ENCODE results near the gene GNAS. TPM values are rescaled to one million over a fixed set of nuclear protein-coding genes. Genes with fewer than 3 reads are reported as not detected.

The GNAS gene
- total RNA-seq, 4 donors from 2014 or later = 513 to 854 (median 781) TPM

DNA sequence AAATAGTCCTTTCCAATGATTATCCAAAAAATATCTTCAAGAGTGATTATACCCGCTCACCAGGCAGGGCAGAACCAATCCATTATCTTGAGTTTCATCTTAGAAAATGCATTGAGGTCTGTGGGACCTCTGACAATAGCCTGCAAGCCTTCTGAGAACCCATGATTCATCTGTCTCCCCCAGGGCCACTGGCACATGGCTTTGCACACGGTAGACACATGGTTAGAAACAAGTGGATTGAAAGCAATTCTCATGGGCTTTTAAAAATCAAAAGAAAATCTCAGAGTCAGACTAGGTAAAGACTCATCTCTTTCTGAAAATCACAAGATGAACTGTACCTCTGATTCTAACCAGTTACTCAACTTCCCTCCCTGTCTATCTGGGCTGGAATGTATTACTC is 17.3 kb upstream of the GNAS start:
- intact Hi-C loops (cut with DNase I; ENCODE audit: low total_unique reads) (no loop called here), in situ Hi-C loops (cut with MboI; ENCODE audit: low sequenced_read_pairs in 4 of 4) (loop anchor here in 1 of 4 donors (25.0 kb wide), 1 partner anchor 598 kb away; the partner anchor contains the start of gene ANKRD60)

GRCh38 chr20:58836616-58837204 is 15.8 kb upstream of the GNAS start:
- ATAC-seq (no peak), DNase-seq (no peak)
- no peaks in the 10 kb centered on the region for H3K36me3 ChIP-seq
- intact Hi-C loops (cut with DNase I; ENCODE audit: low total_unique reads) = no loop called here
- in situ Hi-C loops (cut with MboI; ENCODE audit: low sequenced_read_pairs in 4 of 4) = loop anchor here in 1 of 4 donors (25.0 kb wide), 1 partner anchor 599 kb away; the partner anchor contains the start of gene ANKRD60
- no peak overlapping the region for H3K4me3 ChIP-seq
- no peaks in the 10 kb centered on the region for H3K9me3 ChIP-seq
- H3K4me1 ChIP-seq = peaks cover 0 to 3% of the 10 kb centered on the region in 2 donors
- no peak overlapping the region for H3K27ac ChIP-seq
- peaks cover 13 to 25% (median 17%) of the 10 kb centered on the region in 3 donors for H3K27me3 ChIP-seq
- TF ChIP-seq POLR2A (IDR thresholded peaks at IDR 0.05) = no peak
- TF ChIP-seq, protein P1, sequence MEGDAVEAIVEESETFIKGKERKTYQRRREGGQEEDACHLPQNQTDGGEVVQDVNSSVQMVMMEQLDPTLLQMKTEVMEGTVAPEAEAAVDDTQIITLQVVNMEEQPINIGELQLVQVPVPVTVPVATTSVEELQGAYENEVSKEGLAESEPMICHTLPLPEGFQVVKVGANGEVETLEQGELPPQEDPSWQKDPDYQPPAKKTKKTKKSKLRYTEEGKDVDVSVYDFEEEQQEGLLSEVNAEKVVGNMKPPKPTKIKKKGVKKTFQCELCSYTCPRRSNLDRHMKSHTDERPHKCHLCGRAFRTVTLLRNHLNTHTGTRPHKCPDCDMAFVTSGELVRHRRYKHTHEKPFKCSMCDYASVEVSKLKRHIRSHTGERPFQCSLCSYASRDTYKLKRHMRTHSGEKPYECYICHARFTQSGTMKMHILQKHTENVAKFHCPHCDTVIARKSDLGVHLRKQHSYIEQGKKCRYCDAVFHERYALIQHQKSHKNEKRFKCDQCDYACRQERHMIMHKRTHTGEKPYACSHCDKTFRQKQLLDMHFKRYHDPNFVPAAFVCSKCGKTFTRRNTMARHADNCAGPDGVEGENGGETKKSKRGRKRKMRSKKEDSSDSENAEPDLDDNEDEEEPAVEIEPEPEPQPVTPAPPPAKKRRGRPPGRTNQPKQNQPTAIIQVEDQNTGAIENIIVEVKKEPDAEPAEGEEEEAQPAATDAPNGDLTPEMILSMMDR (IDR thresholded peaks at IDR 0.05 in 4 of 5, conservative IDR thresholded peaks at IDR 0.05 in 1 of 5) = no peak

More for the DNA sequence above, 17.3 kb upstream of the GNAS start:
- Histone ChIP-seq H3K27me3 (peaks cover 6 to 12% (median 11%) of the 10 kb centered on the region in 3 donors), H3K36me3 (no peaks in the 10 kb centered on the region), H3K4me1 (peaks cover 0 to 3% of the 10 kb centered on the region in 2 donors), H3K27ac (no peak overlapping the region), H3K4me3 (no peak overlapping the region), H3K9me3 (no peaks in the 10 kb centered on the region)
- DNase-seq (no peak), ATAC-seq (no peak)
- TF ChIP-seq, protein P1 (IDR thresholded peaks at IDR 0.05 in 4 of 5, conservative IDR thresholded peaks at IDR 0.05 in 1 of 5) = no peak
- TF ChIP-seq POLR2A (IDR thresholded peaks at IDR 0.05) = no peak

DNA sequence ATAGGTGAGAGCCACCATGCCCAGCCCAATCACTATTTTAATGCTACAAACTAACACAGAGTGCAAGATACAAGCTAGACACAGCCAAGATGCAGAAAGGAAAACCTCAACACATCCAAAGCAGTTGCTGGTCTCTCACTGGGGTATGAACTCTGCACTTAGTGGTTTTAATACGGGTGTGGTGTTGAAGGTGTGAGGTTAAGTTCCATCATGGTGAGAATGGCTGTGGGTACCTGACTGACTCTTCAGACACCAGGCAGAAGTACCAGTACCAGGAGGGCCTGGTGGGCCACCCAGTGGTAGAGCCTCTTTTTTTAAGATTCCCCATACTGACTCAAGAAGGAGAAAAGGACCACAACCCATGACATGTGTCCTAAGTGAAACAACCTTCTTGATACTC is 14.8 kb upstream of the GNAS start:
- no peak overlapping the region for H3K4me3 ChIP-seq
- in situ Hi-C loops (cut with MboI; ENCODE audit: low sequenced_read_pairs in 4 of 4) = loop anchor here in 1 of 4 donors (25.0 kb wide), 1 partner anchor 600 kb away; the partner anchor contains the start of gene ANKRD60

DNA sequence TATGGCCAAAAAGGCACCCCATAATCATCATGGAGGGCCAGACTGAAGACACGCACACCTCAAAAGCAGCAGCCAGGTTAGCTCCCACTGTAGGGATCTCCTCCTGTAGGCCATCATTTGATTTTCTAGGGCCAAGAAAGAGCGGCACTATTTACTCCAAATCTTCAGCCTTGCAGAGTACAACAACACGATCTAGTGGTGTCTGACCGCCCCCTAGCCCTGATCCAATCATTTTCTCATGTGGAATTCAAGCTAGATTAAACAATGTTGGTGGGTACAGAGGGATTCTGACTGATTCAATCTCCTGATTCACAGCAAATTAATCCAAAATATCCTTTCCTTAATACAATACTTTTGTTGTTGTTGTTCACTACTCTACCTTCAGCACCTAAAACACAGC is 14.3 kb upstream of the GNAS start:
- no peak for DNase-seq
- no peak for ATAC-seq
- Histone ChIP-seq H3K27me3 (peaks cover 17 to 27% (median 20%) of the 10 kb centered on the region in 3 donors), H3K9me3 (no peaks in the 10 kb centered on the region), H3K27ac (no peak overlapping the region), H3K4me1 (peaks cover 0 to 3% of the 10 kb centered on the region in 2 donors), H3K4me3 (no peak overlapping the region), H3K36me3 (no peaks in the 10 kb centered on the region)
- intact Hi-C loops (cut with DNase I; ENCODE audit: low total_unique reads) = no loop called here
- TF ChIP-seq POLR2A (IDR thresholded peaks at IDR 0.05) = no peak
- TF ChIP-seq, protein P1 (IDR thresholded peaks at IDR 0.05 in 4 of 5, conservative IDR thresholded peaks at IDR 0.05 in 1 of 5) = no peak
- in situ Hi-C loops (cut with MboI; ENCODE audit: low sequenced_read_pairs in 4 of 4) = loop anchor here in 1 of 4 donors (25.0 kb wide), 1 partner anchor 601 kb away; the partner anchor contains the start of gene ANKRD60

More for the DNA sequence above, 14.8 kb upstream of the GNAS start:
- Histone ChIP-seq H3K27ac (no peak overlapping the region), H3K9me3 (no peaks in the 10 kb centered on the region), H3K36me3 (no peaks in the 10 kb centered on the region), H3K27me3 (peaks cover 17 to 27% (median 19%) of the 10 kb centered on the region in 3 donors), H3K4me1 (peaks cover 0 to 3% of the 10 kb centered on the region in 2 donors)
- TF ChIP-seq POLR2A (IDR thresholded peaks at IDR 0.05) = no peak
- TF ChIP-seq, protein P1 (IDR thresholded peaks at IDR 0.05 in 4 of 5, conservative IDR thresholded peaks at IDR 0.05 in 1 of 5) = no peak
- intact Hi-C loops (cut with DNase I; ENCODE audit: low total_unique reads) = no loop called here
- ATAC-seq (no peak), DNase-seq (no peak)
